GM12892 (cell line): Measurements from ENCODE around the gene SLC41A1.

Experiments used
- DNase-seq: peaks from one replicate; pipeline ENCODE4 v3.0.0; 2011; ENCODE audit not compliant: insufficient read length
- FAIRE-seq: peaks from 2 replicates; lab custom pipeline; 2011; peaks lifted over from hg19 to GRCh38; lab: Jason Lieb, UNC
- POLR2A ChIP-seq: IDR thresholded peaks from 2 replicates; pipeline ENCODE4 v1.6.1; 2011; ENCODE audit warnings: low read depth, low read length, control low read depth
- POLR2AphosphoS5 ChIP-seq: IDR thresholded peaks from 2 replicates; pipeline ENCODE4 v1.6.1; 2011; ENCODE audit warnings: low read depth, low read length, control low read depth
- TAF1 ChIP-seq: IDR thresholded peaks from 2 replicates; pipeline ENCODE4 v1.6.1; 2011; ENCODE audit warnings: low read depth, mild to moderate bottlenecking, control low read depth, low read length, borderline replicate concordance

SLC41A1 gene

DNA sequence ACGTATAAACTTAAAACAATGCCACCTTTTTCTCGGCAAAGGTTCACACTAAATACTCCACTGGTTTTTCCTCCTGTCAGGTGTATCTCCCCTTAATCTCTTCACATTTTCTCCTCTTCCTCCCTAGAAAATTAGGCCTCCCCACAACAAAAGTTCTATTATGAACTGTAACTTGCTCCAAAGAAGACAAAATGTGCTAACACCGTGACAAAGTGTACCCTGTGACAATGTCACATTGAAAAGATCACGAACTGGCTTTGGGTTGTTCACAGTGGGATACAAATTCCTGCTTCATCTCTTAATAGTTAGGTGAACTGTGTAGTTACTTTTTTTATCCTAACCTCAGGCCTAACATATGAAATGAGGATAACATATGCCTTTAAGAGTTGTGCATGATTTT, 69.0 kb downstream of the SLC41A1 start:
- TF ChIP-seq POLR2AphosphoS5 (peak; percentile 58), POLR2A (0 out of 2 replicates have a peak, but pooled peaks have one; percentile 20), TAF1 (no peak)
- no peak for FAIRE-seq
- DNase-seq = no peak

DNA sequence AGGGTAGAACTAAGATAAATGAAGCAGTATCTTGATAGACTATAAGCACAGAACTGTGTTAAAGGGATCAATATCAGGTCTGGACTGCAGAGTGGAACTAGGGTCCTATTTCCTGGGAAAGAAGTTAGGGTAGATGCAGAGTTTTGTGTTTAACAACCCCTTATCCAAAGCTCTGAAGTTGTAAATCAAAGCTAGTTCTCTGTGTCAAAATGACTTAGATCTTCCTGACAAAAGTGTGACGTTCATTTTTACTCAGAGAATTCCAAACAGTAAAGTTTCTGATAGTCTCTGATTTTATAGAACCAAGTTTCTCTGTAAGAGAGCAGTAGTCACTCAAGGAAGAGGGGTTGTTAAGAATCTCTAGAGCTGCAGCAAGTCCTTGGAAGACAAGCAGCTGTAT, 71.3 kb downstream of the SLC41A1 start:
- DNase-seq (no peak), FAIRE-seq (no peak)
- no peak for TF ChIP-seq POLR2AphosphoS5
- TF ChIP-seq TAF1 = no peak
- TF ChIP-seq POLR2A = no peak

DNA sequence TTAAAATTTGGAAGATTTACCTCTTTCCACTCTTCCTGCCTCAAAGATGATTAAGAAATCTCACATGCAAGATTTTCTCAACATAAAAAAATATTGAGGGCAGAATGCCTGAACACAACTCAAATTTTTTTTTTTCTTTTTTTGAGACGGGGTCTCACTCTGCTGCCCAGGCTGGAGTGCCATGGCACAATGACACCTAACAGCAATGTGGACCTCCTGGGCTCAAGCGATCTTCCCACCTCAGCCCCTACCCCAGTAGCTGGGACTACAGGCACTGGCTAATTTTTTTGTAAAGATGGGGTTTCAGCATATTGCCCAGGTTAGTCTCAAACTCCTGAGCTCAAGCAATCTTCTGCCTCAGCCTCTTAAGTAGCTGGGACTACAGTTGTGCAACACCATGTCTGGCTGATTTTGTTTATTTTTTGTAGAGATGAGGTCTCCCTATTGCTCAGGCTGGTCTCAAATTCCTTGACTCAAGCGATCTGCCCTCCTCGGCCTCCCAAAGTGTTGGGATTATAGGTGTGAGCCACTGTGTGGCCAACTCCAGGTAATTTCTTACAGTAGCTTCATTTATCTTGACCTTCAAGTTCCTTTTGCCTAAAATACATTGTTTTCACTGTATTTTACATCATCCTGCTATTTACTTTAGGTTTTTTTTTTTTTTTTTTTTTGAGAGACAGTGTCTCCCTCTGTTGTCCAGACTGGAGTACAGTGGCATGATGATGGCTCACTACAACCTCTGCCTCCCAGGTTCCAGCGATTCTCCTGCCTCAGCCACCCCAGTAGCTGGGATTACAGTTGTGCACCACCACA, 73.4 kb downstream of the SLC41A1 start:
- peak; percentile 30 for FAIRE-seq
- no peak for DNase-seq
- TF ChIP-seq POLR2AphosphoS5 = no peak
- TF ChIP-seq TAF1 = no peak
- TF ChIP-seq POLR2A = no peak
